Type B pancreatic cell (in vitro differentiated cells): ENCODE measurements around the gene OR52B2. TPM values are rescaled to one million over a fixed set of nuclear protein-coding genes. Genes with fewer than 3 reads are reported as not detected.

Experiments used
- DNase-seq: peaks from one replicate; pipeline ENCODE4 v3.0.0; 2021; ENCODE audit warnings: mixed read lengths; ENCODE audit not compliant: unreplicated experiment; ENCODE audit errors: extremely low spot score
- H3K27ac Mint-ChIP-seq: 2 replicates; pipeline ENCODE4 v1.8.0; 2021; ENCODE audit warnings: mild to moderate bottlenecking, mixed read lengths
- H3K27me3 Mint-ChIP-seq: 2 replicates; pipeline ENCODE4 v1.8.0; 2021; ENCODE audit warnings: mixed read lengths
- H3K36me3 Mint-ChIP-seq: 2 replicates; pipeline ENCODE4 v1.8.0; 2021; ENCODE audit warnings: mixed read lengths
- H3K4me1 Mint-ChIP-seq: one replicate; pipeline ENCODE4 v1.8.0; 2021; ENCODE audit warnings: mixed read lengths; ENCODE audit not compliant: unreplicated experiment
- H3K4me3 Mint-ChIP-seq: 2 replicates; pipeline ENCODE4 v1.8.0; 2021; ENCODE audit warnings: mild to moderate bottlenecking, mixed read lengths
- H3K9me3 Mint-ChIP-seq: 2 replicates; pipeline ENCODE4 v1.8.0; 2021; ENCODE audit warnings: mixed read lengths
- CTCF ChIP-seq: fragments of 200-600 bp; sonication (generic); conservative IDR thresholded peaks from 2 replicates; pipeline ENCODE4 v1.5.0; 2021; ENCODE audit warnings: antibody characterized with exemption, mild to moderate bottlenecking
- total RNA-seq: library from RNA; stranded (reverse); gene quantifications from 2 replicates; pipeline ENCODE4 v1.2.1, GENCODE V29; 2021; ENCODE audit warnings: low replicate concordance

Gene OR52B2
- total RNA-seq, 1 donor from 2014 or later: not detected

GRCh38 chr11:6197466-6198200 lies 27.5 kb upstream of the OR52B2 start:
- H3K4me3 Mint-ChIP-seq: no peak overlapping the region
- H3K4me1 Mint-ChIP-seq: no peaks in the 10 kb centered on the region
- no peak for TF ChIP-seq CTCF
- no peaks in the 10 kb centered on the region for H3K36me3 Mint-ChIP-seq
- H3K9me3 Mint-ChIP-seq: no peaks in the 10 kb centered on the region
- no peak overlapping the region for H3K27ac Mint-ChIP-seq
- no peaks in the 10 kb centered on the region for H3K27me3 Mint-ChIP-seq
- DNase-seq: no peak

- no peak for TF ChIP-seq CTCF
- no peak for DNase-seq
- Mint-ChIP-seq H3K9me3 (no peaks in the 10 kb centered on the region), H3K36me3 (no peaks in the 10 kb centered on the region), H3K27me3 (no peaks in the 10 kb centered on the region), H3K4me1 (no peaks in the 10 kb centered on the region), H3K4me3 (no peak overlapping the region), H3K27ac (no peak overlapping the region)
Observed at GRCh38 chr11:6196396-6196795, 26.3 kb upstream of the OR52B2 start.

- Mint-ChIP-seq H3K9me3 (no peaks in the 10 kb centered on the region), H3K27ac (no peak overlapping the region), H3K27me3 (no peaks in the 10 kb centered on the region), H3K4me3 (no peak overlapping the region), H3K4me1 (no peaks in the 10 kb centered on the region), H3K36me3 (no peaks in the 10 kb centered on the region)
- no peak for TF ChIP-seq CTCF
- no peak for DNase-seq
Observed at GRCh38 chr11:6194065-6194581, 24.0 kb upstream of the OR52B2 start.

- H3K27me3 Mint-ChIP-seq: no peaks in the 10 kb centered on the region
- H3K4me1 Mint-ChIP-seq: no peaks in the 10 kb centered on the region
- H3K36me3 Mint-ChIP-seq: no peaks in the 10 kb centered on the region
- no peak overlapping the region for H3K4me3 Mint-ChIP-seq
- DNase-seq: no peak
- H3K27ac Mint-ChIP-seq: no peak overlapping the region
- no peaks in the 10 kb centered on the region for H3K9me3 Mint-ChIP-seq
- no peak for TF ChIP-seq CTCF
Observed at GRCh38 chr11:6191742-6192141, 21.6 kb upstream of the OR52B2 start.

DNA sequence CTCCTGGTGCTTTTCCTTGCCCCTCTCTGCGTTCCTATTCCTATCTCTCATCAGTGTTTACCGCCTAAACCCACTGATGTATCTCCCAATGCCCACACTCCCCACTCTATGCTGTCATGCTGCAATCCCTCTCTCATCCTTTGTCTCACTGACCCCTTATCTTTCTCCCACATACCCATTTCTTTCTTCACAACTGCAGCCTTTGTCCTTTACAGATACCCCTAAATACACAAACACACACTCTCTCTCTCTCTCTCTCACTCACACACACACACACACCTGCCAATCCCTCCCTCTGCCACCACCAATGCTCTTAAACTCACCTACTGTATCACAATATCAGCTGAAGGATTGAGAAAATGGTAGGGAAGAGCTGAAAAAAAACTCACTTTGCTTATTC lies 5.3 kb upstream of the OR52B2 start:
- Mint-ChIP-seq H3K4me1 (no peaks in the 10 kb centered on the region), H3K27me3 (peaks cover 9% of the 10 kb centered on the region), H3K9me3 (no peaks in the 10 kb centered on the region), H3K36me3 (no peaks in the 10 kb centered on the region), H3K4me3 (no peak overlapping the region), H3K27ac (no peak overlapping the region)
- TF ChIP-seq CTCF: no peak
- no peak for DNase-seq
